ENCODE measurements around the gene SMIM45.

Gene SMIM45

DNA sequence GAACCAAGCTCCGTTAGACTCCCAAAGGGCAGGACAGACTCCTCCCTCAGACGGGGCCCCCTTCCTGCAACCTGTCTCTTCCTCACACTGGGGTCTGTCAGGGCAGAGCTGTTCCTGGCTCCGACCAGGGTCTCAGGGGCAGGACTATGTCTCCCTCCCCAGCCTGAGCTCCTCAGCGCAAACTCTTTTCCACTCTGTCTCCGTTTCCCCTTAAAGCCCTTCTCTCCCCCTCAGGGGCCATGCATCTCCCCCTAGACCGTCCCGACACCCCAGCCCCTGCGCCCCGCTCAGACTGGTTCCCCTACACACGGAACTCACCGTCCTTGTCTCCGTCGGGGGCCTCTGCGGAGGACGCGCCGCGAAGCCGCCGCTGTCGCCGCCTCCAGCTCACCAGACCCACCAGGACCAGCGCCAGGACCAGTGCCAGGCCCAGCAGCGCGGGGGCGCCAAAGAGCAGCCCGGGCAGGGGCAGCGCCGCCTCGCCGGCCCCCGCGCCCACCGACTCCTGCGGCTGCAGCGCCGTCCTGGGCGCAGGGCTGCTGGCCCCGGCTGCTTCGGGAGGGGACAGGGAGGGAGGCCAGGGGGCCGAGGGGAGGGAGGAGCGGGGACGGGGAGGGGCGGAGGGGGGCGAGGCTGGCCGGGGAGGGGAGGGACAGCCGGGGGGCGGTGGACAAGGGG is 26.0 kb upstream of the SMIM45 start:
- no peak for TF ChIP-seq ZFX (IDR thresholded peaks at IDR 0.05)
- TF ChIP-seq, protein P1, sequence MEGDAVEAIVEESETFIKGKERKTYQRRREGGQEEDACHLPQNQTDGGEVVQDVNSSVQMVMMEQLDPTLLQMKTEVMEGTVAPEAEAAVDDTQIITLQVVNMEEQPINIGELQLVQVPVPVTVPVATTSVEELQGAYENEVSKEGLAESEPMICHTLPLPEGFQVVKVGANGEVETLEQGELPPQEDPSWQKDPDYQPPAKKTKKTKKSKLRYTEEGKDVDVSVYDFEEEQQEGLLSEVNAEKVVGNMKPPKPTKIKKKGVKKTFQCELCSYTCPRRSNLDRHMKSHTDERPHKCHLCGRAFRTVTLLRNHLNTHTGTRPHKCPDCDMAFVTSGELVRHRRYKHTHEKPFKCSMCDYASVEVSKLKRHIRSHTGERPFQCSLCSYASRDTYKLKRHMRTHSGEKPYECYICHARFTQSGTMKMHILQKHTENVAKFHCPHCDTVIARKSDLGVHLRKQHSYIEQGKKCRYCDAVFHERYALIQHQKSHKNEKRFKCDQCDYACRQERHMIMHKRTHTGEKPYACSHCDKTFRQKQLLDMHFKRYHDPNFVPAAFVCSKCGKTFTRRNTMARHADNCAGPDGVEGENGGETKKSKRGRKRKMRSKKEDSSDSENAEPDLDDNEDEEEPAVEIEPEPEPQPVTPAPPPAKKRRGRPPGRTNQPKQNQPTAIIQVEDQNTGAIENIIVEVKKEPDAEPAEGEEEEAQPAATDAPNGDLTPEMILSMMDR (conservative IDR thresholded peaks at IDR 0.05), result peak; percentile 94
- no peak overlapping the region for H3K27ac ChIP-seq

DNA sequence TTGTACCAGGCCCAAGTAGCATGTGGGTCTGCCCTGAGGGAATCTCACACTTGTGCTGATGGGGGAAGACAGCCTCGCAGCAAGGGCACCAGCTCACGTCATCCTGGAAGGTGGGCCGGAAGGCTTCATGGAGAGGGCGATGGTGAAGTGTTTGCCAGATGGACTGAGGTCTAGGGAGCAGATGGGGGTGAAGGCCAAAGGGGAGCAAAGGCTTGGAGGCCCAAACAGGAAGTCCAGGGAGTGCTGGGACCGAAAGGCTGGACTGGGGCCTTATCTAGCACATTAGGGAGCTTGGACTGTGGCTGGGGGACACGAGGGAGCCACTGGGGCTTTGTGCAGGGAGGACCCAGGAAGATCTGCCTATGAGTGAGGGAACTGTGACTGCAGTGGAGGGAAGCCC is 24.1 kb upstream of the SMIM45 start:
- H3K27ac ChIP-seq, result no peak overlapping the region
- TF ChIP-seq ZFX (IDR thresholded peaks at IDR 0.05), result no peak
- TF ChIP-seq, protein P1 (conservative IDR thresholded peaks at IDR 0.05), result no peak

DNA sequence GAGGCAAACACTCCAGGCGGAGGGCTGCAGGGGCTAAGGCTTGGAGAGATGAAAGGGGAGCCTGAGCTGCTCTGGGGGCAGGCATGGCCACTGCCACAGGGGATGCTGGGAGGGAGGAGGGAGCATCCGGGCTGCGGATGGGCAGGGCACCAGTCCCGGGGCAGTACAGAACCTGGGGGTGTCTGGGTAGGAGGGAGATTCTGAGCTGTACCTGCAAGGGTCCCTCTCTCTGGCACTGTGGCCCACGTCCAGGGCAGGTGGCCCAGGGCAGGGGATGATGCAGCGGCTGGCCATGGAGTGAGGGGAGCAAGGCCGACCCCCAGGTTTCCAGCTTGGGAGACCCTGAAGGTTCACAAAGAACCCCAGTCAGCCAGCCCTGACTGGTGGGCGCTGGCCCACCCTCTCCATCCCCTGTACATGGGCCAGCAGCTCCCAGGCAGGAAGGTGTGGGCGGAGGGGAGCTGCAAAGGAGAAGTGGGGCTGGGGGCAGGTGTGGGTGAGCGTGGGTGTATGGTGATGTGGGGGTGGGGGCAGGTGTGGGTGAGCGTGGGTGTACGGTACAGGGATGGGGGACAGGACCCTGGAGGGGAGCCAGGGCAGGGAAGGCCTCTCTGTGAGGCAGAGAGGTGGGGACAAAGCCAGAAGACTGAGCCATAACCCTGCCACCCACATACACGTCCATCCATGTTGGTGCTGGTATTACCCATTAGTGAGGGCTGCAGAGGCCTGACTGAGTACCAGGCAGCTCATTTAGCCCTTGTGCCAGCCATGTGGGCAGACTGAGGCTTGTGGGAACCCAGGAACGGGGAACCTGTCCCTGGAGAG is 23.1 kb upstream of the SMIM45 start:
- no peak overlapping the region for H3K27ac ChIP-seq
- TF ChIP-seq, protein P1 (conservative IDR thresholded peaks at IDR 0.05), result no peak
- TF ChIP-seq ZFX (IDR thresholded peaks at IDR 0.05), result no peak

DNA sequence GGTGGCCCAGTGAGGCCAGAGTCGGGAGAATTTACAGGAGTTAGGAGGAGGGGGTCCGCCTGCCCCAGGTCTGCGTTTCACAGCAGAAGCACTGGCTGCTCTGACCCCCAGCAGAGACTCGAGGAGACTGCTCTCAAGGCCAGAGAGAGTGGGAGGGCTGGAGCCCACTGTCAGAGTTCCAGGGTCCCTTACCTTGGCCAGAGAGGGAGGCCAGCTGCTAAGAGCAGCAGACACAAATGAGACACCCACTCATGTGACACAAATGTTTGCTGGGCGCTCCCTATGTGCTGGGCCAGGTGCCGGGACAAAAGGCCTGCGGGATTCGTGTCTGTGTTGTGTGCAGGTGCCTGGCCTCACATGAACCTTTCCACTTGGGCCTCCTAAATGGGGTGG is 22.5 kb upstream of the SMIM45 start:
- H3K27ac ChIP-seq, result no peak overlapping the region
- no peak for TF ChIP-seq ZFX (IDR thresholded peaks at IDR 0.05)
- TF ChIP-seq, protein P1 (conservative IDR thresholded peaks at IDR 0.05), result no peak

DNA sequence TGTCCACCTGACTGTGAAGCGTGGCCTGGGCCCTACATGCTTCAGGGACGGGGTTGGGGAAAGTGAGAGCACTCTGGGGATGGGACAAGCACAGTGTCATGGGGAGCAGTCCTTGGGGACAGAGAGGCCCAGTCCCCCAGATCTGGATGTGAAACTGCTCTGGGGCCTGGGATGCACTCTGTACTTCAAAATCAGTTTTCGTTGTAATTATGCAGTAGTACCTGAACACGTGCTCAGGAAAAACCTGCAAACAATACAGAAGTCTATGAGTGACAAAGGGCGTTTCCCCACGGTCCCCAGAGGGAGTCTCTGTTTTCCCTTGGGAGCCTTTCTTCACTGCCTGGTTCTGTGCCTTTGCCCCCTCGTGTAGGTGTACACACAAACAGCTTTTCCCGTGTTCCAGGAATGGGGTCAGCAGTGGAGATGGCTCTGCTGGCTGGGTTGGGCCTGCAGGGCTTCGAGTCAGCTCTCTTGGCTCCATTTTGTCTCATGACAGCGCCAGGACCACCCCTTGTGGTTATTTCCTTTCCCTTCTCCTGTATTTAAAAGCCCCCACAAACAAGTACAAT is 20.2 kb upstream of the SMIM45 start:
- no peak for TF ChIP-seq ZFX (IDR thresholded peaks at IDR 0.05)
- TF ChIP-seq, protein P1 (conservative IDR thresholded peaks at IDR 0.05), result no peak
- H3K27ac ChIP-seq, result no peak overlapping the region

DNA sequence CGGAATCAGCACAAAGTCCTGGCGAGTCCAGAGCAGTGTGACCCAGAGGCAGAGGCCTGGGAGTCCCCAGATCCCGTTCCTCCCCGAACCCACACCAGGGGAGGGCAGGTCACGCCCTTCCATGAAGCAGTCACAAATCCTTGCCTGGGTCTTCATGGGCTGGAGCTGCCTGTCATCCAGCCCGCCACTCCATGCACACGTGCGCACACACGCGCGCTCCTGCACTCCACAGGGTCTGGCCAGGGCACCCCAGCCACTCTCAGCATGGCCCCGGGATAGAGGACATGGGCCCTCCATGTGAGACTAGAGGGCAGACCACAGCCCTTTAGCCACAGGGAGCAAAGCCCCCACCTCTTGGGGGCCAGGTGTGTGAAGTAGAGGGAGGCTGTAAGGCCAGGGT is 19.6 kb upstream of the SMIM45 start:
- H3K27ac ChIP-seq, result no peak overlapping the region

More for the DNA sequence above, 19.6 kb upstream of the SMIM45 start:
- TF ChIP-seq, protein P1 (conservative IDR thresholded peaks at IDR 0.05), result no peak
- TF ChIP-seq ZFX (IDR thresholded peaks at IDR 0.05), result no peak

Data from C4-2B (cell line).